HepG2 (cell line): ENCODE measurements around the gene ISOC2. TPM values are rescaled to one million over a fixed set of nuclear protein-coding genes. Genes with fewer than 3 reads are reported as not detected.

Source experiments
- ATAC-seq: fragments of 200-7000 bp; cut with Tn5 transposase; 3 replicates; pipeline ENCODE4 v1.9.1; 2020; ENCODE audit warnings: mild to moderate bottlenecking, moderate library complexity
- BruUV-seq: library from RNA; stranded (reverse); fragments of 400-500 nt; replicated peaks from 2 replicates; lab custom pipeline; 2021; lab: Mats Ljungman, UMichigan
- CTCF ChIA-PET: fragments of 300-600 bp; formaldehyde crosslinking; extraction: SDS; loops from one replicate; lab custom pipeline; 2021; ENCODE audit warnings: low total read pairs, inconsistent platforms, low intra/inter-chr PET ratio; lab: Yijun Ruan, JAX
- POLR2A ChIA-PET: fragments of 350-600 bp; sonication (Branson Sonifier 250); formaldehyde crosslinking; loops from one replicate; lab custom pipeline; 2020; ENCODE audit warnings: antibody characterized with exemption, inconsistent platforms; lab: Yijun Ruan, JAX
- DNase-seq: peaks from one replicate; pipeline ENCODE4 v3.0.0-alpha.2; 2015; ENCODE audit warnings: low spot score
- FAIRE-seq: peaks from 3 replicates; lab custom pipeline; 2011; peaks lifted over from hg19 to GRCh38; lab: Jason Lieb, UNC
- H2AFZ ChIP-seq: one replicate; pipeline ENCODE4 v1.6.1; 2011; ENCODE audit warnings: low read length, inconsistent platforms
- H3K27ac ChIP-seq: fragments of 300-600 bp; 3 replicates; pipeline ENCODE4 v1.8.0; 2011; ENCODE audit warnings: mixed run types, mild to moderate bottlenecking, mixed read lengths, low read length, inconsistent platforms; ENCODE audit not compliant: insufficient read depth; ENCODE audit errors: extremely low read length
- H3K27me3 ChIP-seq, 2 experiments: fragments of 200-600 bp in 1 of 2; 2 replicates in 1 of 2; 3 replicates in 1 of 2; pipeline versions ENCODE4 v1.6.0 to v1.8.0; 2011; ENCODE audit warnings: low read length in 2 of 2, mild to moderate bottlenecking in 2 of 2, moderate library complexity in 2 of 2, inconsistent platforms in 1 of 2; ENCODE audit not compliant: insufficient read depth in 2 of 2, control insufficient read depth in 1 of 2
- H3K36me3 ChIP-seq, 2 experiments: fragments of 200-600 bp in 1 of 2; replicated peaks in 1 of 2; 2 replicates in 1 of 2; 3 replicates in 1 of 2; pipeline versions ENCODE4 v1.5.1 to v1.8.0; 2011; ENCODE audit warnings: low read length in 2 of 2, inconsistent platforms in 1 of 2; ENCODE audit not compliant: insufficient read depth in 2 of 2, control insufficient read depth in 1 of 2
- H3K4me1 ChIP-seq: 2 replicates; pipeline ENCODE4 v1.5.1; 2012; ENCODE audit warnings: low read length, inconsistent platforms; ENCODE audit not compliant: insufficient read depth
- H3K4me2 ChIP-seq: 2 replicates; pipeline ENCODE4 v1.6.0; 2011; ENCODE audit warnings: low read depth, low read length, inconsistent platforms
- H3K4me3 ChIP-seq, 3 experiments: fragments of 200-600 bp in 1 of 3; sonication (generic), shearing (Covaris generic) in 1 of 3; replicated peaks in 1 of 3; 2 replicates each; pipeline ENCODE4 v1.5.1; 2011 to 2016; ENCODE audit warnings: low read length in 3 of 3, inconsistent platforms in 2 of 3, low read depth in 2 of 3, mild to moderate bottlenecking in 2 of 3, control low read depth in 1 of 3, mixed read lengths in 1 of 3; ENCODE audit not compliant: insufficient read depth in 1 of 3
- H3K79me2 ChIP-seq: one replicate; pipeline ENCODE4 v1.6.1; 2011; ENCODE audit warnings: low read length, inconsistent platforms; ENCODE audit not compliant: insufficient read depth
- H3K9ac ChIP-seq: 2 replicates; pipeline ENCODE4 v1.6.0; 2011; ENCODE audit warnings: mild to moderate bottlenecking, low read depth, low read length, inconsistent platforms; ENCODE audit not compliant: insufficient read depth
- H3K9me3 ChIP-seq: 2 replicates; pipeline ENCODE4 v1.5.1; 2012; ENCODE audit warnings: mild to moderate bottlenecking, low read length
- H4K20me1 ChIP-seq: 2 replicates; pipeline ENCODE4 v1.6.0; 2011; ENCODE audit warnings: inconsistent platforms, mild to moderate bottlenecking, low read length, moderate library complexity; ENCODE audit not compliant: insufficient read depth
- FOXC1 ChIP-seq: sonication (generic); formaldehyde crosslinking; IDR thresholded peaks from 2 replicates; pipeline ENCODE4 v1.8.0; 2022; ENCODE audit warnings: mild to moderate bottlenecking, missing genetic modification reagents, borderline replicate concordance
- POLR2AphosphoS5 ChIP-seq: IDR thresholded peaks from 2 replicates; pipeline ENCODE4 v1.6.1; 2012; ENCODE audit warnings: low read depth, low read length
- PREB ChIP-seq: sonication (generic); formaldehyde crosslinking; IDR thresholded peaks from 2 replicates; pipeline ENCODE4 v1.4.0; 2020; ENCODE audit warnings: missing genetic modification reagents
- RBFOX2 ChIP-seq: fragments of 200-400 bp; formaldehyde crosslinking; IDR thresholded peaks from 2 replicates; pipeline ENCODE4 v1.6.1; 2017; ENCODE audit warnings: low read depth, mild to moderate bottlenecking, low read length
- SAFB2 ChIP-seq: sonication (generic); formaldehyde crosslinking; IDR thresholded peaks from 2 replicates; pipeline ENCODE4 v1.5.1; 2020; ENCODE audit warnings: missing genetic modification reagents, low read depth, mild to moderate bottlenecking, borderline replicate concordance
- ZFP37 ChIP-seq: sonication (generic); formaldehyde crosslinking; IDR thresholded peaks from 2 replicates; pipeline ENCODE4 v1.4.0; 2020; ENCODE audit warnings: missing genetic modification reagents, borderline replicate concordance
- ZNF75D ChIP-seq: sonication (generic); formaldehyde crosslinking; IDR thresholded peaks from 2 replicates; pipeline ENCODE4 v1.8.1; 2023; ENCODE audit warnings: missing genetic modification reagents, mild to moderate bottlenecking, borderline replicate concordance
- ZNF792 ChIP-seq: IDR thresholded peaks from 2 replicates; pipeline ENCODE4 v1.6.1; 2016
- WGBS: methylation state at CpG from one replicate; pipeline ENCODE4 v1.1.6; 2017; ENCODE audit warnings: low lambda C conversion rate; 5-methylcytosine and 5-hydroxymethylcytosine counted together
- in situ Hi-C: cut with HindIII; loops from 2 replicates; pipeline ENCODE4 v1.10.0; 2017; ENCODE audit warnings: low pct_unique_long_range_greater_than_20kb; ENCODE audit not compliant: extremely low pct_ligation_motif_present
- intact Hi-C: fragments of 100-400 bp; cut with micrococcal nuclease; formaldehyde crosslinking; loops from one replicate; pipeline ENCODE4 v1.10.0; 2022; ENCODE audit not compliant: unreplicated experiment
- polyA plus RNA-seq, 8 experiments: library from polyadenylated mRNA; depleted of rRNA in 3 of 8; stranded (reverse) in 7 of 8; unstranded in 1 of 8; fragments of >200 nt; fragmentation: Illumina TruSeq in 4 of 8; extraction: Trizol in 4 of 8; gene quantifications; 2 replicates each; pipeline versions ENCODE4 v1.2.1 to v1.2.3, GENCODE V29; 2011 to 2016; ENCODE audit warnings: low read depth in 4 of 8, missing spikeins in 1 of 8, mixed read lengths in 1 of 8; ENCODE audit not compliant: insufficient read depth in 1 of 8
- total RNA-seq, 5 experiments: library from RNA; depleted of rRNA; stranded (reverse); fragments of >200 nt; fragmentation: Illumina TruSeq; extraction: Trizol; gene quantifications; 2 replicates each; pipeline ENCODE4 v1.2.3, GENCODE V29; 2016; ENCODE audit warnings: low read depth in 1 of 5

ISOC2 gene
- total and polyA plus RNA-seq, 2 of the 13 experiments (the other 11 are each of a cell fraction or from before 2014, with no cell fraction given): 76.8 to 105 TPM

- TF ChIP-seq PREB (no peak), ZFP37 (CRISPR knock-in tag) (no peak), ZNF792 (CRISPR knock-in tag) (no peak), POLR2AphosphoS5 (no peak), SAFB2 (CRISPR knock-in tag) (no peak), ZNF75D (CRISPR knock-in tag) (no peak)
- TF ChIP-seq, all 625 proteins: peak for 0
Measured at GRCh38 chr19:55483706-55484592, 22.5 kb upstream of the ISOC2 start (continued).

GRCh38 chr19:55482967-55483705 lies 21.7 kb upstream of the ISOC2 start:
- DNase-seq: no peak
- ChIA-PET POLR2A (interaction anchor here (1.9 kb wide), 1 partner anchor 70 kb away, joined by 4 read pairs; no protein-coding TSS in a partner anchor), CTCF (no interaction called here)
- FAIRE-seq: no peak
- Histone ChIP-seq H3K4me3 (no peak overlapping the region), H2AFZ (no peak overlapping the region), H3K9ac (no peak overlapping the region), H3K36me3 (no peaks in the 10 kb centered on the region), H3K4me1 (peaks cover 32% of the 10 kb centered on the region), H3K9me3 (no peaks in the 10 kb centered on the region), H3K79me2 (peaks cover 7% of the 10 kb centered on the region), H3K4me2 (no peak overlapping the region), H4K20me1 (no peaks in the 10 kb centered on the region), H3K27me3 (no peaks in the 10 kb centered on the region), H3K27ac (no peak overlapping the region)
- no peak for ATAC-seq
- no TSS peak for BruUV-seq
- in situ Hi-C loops (no loop called here), intact Hi-C loops (no loop called here)
- TF ChIP-seq FOXC1 (CRISPR knock-in tag) (no peak), RBFOX2 (peak; percentile 48; the same call in 1 of the 2 replicates)
- WGBS: 96% methylated on average over 41 of the region's 47 CpGs
